Vagina (tissue), 2 donors: ENCODE measurements around the gene ZBTB7C.

ENCODE experiments used
- CTCF ChIP-seq, 3 experiments: fragments of 450-650 bp in 2 of 3; fragments of 200-600 bp in 1 of 3; sonication (generic) in 1 of 3; IDR thresholded peaks; one replicate each; pipeline ENCODE4 v1.5.1; 2017 to 2019; ENCODE audit warnings: antibody characterized with exemption in 3 of 3, mild to moderate bottlenecking in 2 of 3, moderate library complexity in 2 of 3
- POLR2A ChIP-seq, 2 donors: fragments of 450-650 bp; IDR thresholded peaks; one replicate each; pipeline ENCODE4 v1.6.1; 2017; ENCODE audit warnings: antibody characterized with exemption in 2 of 2, mild to moderate bottlenecking in 2 of 2, moderate library complexity in 2 of 2

GRCh38 chr18:48356151-48356745 is 52.9 kb downstream of the ZBTB7C start:
- no peak for TF ChIP-seq POLR2A (IDR thresholded peaks at IDR 0.05)
- TF ChIP-seq CTCF (IDR thresholded peaks at IDR 0.05), result no peak
